SU-DHL-6 (cell line): ENCODE data around the gene MTA3.

Experiments
- EZH2phosphoT487 ChIP-seq: fragments of 200-600 bp; sonication (generic), shearing (Covaris generic); conservative IDR thresholded peaks from 2 replicates; pipeline ENCODE4 v1.6.1; 2018; ENCODE audit warnings: mild to moderate bottlenecking, antibody characterized with exemption, low read length, moderate library complexity, mixed read lengths
- TF ChIP-seq, protein P1 (sequence below): fragments of 200-600 bp; sonication (generic); IDR thresholded peaks from one replicate; pipeline ENCODE4 v1.5.1; 2017; ENCODE audit warnings: antibody characterized with exemption, mild to moderate bottlenecking, low read length, moderate library complexity; ENCODE audit not compliant: insufficient read depth, poor library complexity, severe bottlenecking

DNA sequence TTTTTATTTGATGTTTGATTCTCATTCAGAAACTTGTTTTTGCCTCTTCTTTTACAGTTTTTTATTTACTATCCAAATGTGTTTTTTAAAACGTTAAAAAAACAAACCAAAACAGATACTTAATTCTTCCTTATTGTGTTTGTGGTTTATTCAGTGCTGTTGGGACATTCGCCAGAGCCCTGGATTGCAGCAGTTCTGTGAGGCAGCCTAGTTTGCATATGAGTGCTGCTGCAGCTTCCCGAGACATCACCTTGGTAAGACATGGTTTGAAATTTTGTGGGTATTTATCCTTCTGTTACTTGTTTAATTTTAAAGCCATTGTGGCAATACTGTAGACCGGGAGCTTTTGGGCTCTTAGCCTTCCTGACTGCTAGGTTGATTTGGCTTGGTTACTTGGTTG lies 91.2 kb downstream of the MTA3 start:
- TF ChIP-seq EZH2phosphoT487 = no peak
- TF ChIP-seq, protein P1, sequence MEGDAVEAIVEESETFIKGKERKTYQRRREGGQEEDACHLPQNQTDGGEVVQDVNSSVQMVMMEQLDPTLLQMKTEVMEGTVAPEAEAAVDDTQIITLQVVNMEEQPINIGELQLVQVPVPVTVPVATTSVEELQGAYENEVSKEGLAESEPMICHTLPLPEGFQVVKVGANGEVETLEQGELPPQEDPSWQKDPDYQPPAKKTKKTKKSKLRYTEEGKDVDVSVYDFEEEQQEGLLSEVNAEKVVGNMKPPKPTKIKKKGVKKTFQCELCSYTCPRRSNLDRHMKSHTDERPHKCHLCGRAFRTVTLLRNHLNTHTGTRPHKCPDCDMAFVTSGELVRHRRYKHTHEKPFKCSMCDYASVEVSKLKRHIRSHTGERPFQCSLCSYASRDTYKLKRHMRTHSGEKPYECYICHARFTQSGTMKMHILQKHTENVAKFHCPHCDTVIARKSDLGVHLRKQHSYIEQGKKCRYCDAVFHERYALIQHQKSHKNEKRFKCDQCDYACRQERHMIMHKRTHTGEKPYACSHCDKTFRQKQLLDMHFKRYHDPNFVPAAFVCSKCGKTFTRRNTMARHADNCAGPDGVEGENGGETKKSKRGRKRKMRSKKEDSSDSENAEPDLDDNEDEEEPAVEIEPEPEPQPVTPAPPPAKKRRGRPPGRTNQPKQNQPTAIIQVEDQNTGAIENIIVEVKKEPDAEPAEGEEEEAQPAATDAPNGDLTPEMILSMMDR = no peak
